HG03457 (cell line): ENCODE data around the gene MOK.
A peak's percentile ranks its signal among the peaks of the same experiment; 100 is the strongest.
"Not testable (repeated sequence)": the region's sequence is repeated elsewhere in the genome, so short reads cannot be mapped to it uniquely, and the experiment has no call there.

Experiments used
- ATAC-seq: cut with Tn5 transposase; IDR thresholded peaks from one replicate; pipeline ENCODE4 v1.9.1; 2021; ENCODE audit warnings: moderate number of reproducible peaks; ENCODE audit not compliant: unreplicated experiment

The MOK gene

GRCh38 chr14:102304611-102305506 is at the start of gene MOK:
MOK (minus strand) TSS chr14:102305164; CDS start chr14:102304968, 196 bp downstream.
- ATAC-seq, result peak; percentile 94

GRCh38 chr14:102353126-102353619 is 48.2 kb upstream of the MOK start:
- ATAC-seq, result no peak

- ATAC-seq, result no peak
Observed at GRCh38 chr14:102352213-102352612, 47.2 kb upstream of the MOK start.

- ATAC-seq, result not testable (repeated sequence)
Observed at GRCh38 chr14:102351593-102351992, 46.6 kb upstream of the MOK start.

- ATAC-seq, result no peak
Observed at GRCh38 chr14:102351023-102351422, 46.1 kb upstream of the MOK start.

- no peak for ATAC-seq
Observed at GRCh38 chr14:102348376-102348775, 43.4 kb upstream of the MOK start.

- ATAC-seq, result no peak
Observed at GRCh38 chr14:102346645-102347044, 41.7 kb upstream of the MOK start.

- ATAC-seq, result no peak
Observed at GRCh38 chr14:102345232-102345631, 40.3 kb upstream of the MOK start.

GRCh38 chr14:102344485-102344884 is 39.5 kb upstream of the MOK start:
- ATAC-seq, result no peak

GRCh38 chr14:102344084-102344483 is 39.1 kb upstream of the MOK start:
- ATAC-seq, result no peak

- ATAC-seq, result no peak
Observed at GRCh38 chr14:102342238-102342637, 37.3 kb upstream of the MOK start.

GRCh38 chr14:102341566-102341965 is 36.6 kb upstream of the MOK start:
- ATAC-seq, result no peak

GRCh38 chr14:102338724-102339123 is 33.8 kb upstream of the MOK start:
- ATAC-seq, result no peak

- no peak for ATAC-seq
Observed at GRCh38 chr14:102335163-102335562, 30.2 kb upstream of the MOK start.

GRCh38 chr14:102333795-102334705 is 29.1 kb upstream of the MOK start:
- no peak for ATAC-seq

- ATAC-seq, result no peak
Observed at GRCh38 chr14:102333390-102333789, 28.4 kb upstream of the MOK start.

GRCh38 chr14:102330806-102331205 is 25.8 kb upstream of the MOK start:
- ATAC-seq, result no peak

- ATAC-seq, result not testable (repeated sequence)
Observed at GRCh38 chr14:102329381-102329780, 24.4 kb upstream of the MOK start.

- ATAC-seq, result no peak
Observed at GRCh38 chr14:102326583-102326982, 21.6 kb upstream of the MOK start.

- ATAC-seq, result no peak
Observed at GRCh38 chr14:102325791-102326345, 20.9 kb upstream of the MOK start.

GRCh38 chr14:102323102-102323501 is 18.1 kb upstream of the MOK start:
- no peak for ATAC-seq
